Karpas-422 (cell line): ENCODE measurements around the gene PRPH. TPM values are rescaled to one million over a fixed set of nuclear protein-coding genes. Genes with fewer than 3 reads are reported as not detected.
"Not testable (repeated sequence)": the region's sequence is repeated elsewhere in the genome, so short reads cannot be mapped to it uniquely, and the experiment has no call there.

ENCODE experiments used
- DNase-seq: peaks from one replicate; pipeline ENCODE4 v3.0.0-alpha.2; 2015
- H2AFZ ChIP-seq: fragments of 200-600 bp; sonication (generic); 2 replicates; pipeline ENCODE4 v1.6.1; 2014; ENCODE audit warnings: antibody characterized with exemption, low read length, mixed read lengths
- H3K27ac ChIP-seq: fragments of 200-600 bp; sonication (generic); 2 replicates; pipeline ENCODE4 v1.5.1; 2014; ENCODE audit warnings: mild to moderate bottlenecking, low read length, moderate library complexity
- H3K27me3 ChIP-seq: fragments of 200-600 bp; sonication (generic); 2 replicates; pipeline ENCODE4 v1.6.1; 2014; ENCODE audit warnings: low read length, mixed read lengths
- H3K36me3 ChIP-seq: fragments of 200-600 bp; sonication (generic); 2 replicates; pipeline ENCODE4 v1.6.1; 2014; ENCODE audit warnings: low read length, mixed read lengths; ENCODE audit not compliant: insufficient read depth
- H3K4me1 ChIP-seq: fragments of 200-600 bp; sonication (generic); 2 replicates; pipeline ENCODE4 v1.6.1; 2014; ENCODE audit warnings: mild to moderate bottlenecking, low read length, mixed read lengths
- H3K4me2 ChIP-seq: fragments of 200-600 bp; sonication (generic); 2 replicates; pipeline ENCODE4 v1.6.1; 2014; ENCODE audit warnings: low read length, low read depth, mild to moderate bottlenecking; ENCODE audit not compliant: poor library complexity, severe bottlenecking
- H3K4me3 ChIP-seq: fragments of 200-600 bp; sonication (generic); 2 replicates; pipeline ENCODE4 v1.5.1; 2014; ENCODE audit warnings: mild to moderate bottlenecking, antibody characterized with exemption, low read length, mixed read lengths
- H3K79me2 ChIP-seq: fragments of 200-600 bp; sonication (generic); 2 replicates; pipeline ENCODE4 v1.6.1; 2014; ENCODE audit warnings: mild to moderate bottlenecking, low read length, mixed read lengths
- H3K9ac ChIP-seq: fragments of 200-600 bp; sonication (generic); 2 replicates; pipeline ENCODE4 v1.6.0; 2014; ENCODE audit warnings: low read length
- H3K9me2 ChIP-seq: fragments of 200-600 bp; sonication (generic), shearing (Covaris generic); replicated peaks from 2 replicates; pipeline ENCODE4 v1.6.0; 2014; ENCODE audit warnings: mild to moderate bottlenecking, low read length, moderate library complexity; ENCODE audit not compliant: insufficient read depth
- H3K9me3 ChIP-seq: fragments of 300-700, 200-600 bp; sonication (generic); 2 replicates; pipeline ENCODE4 v1.6.1; 2014; ENCODE audit warnings: low read length, mixed read lengths
- H4K20me1 ChIP-seq: fragments of 200-600 bp; sonication (generic); 2 replicates; pipeline ENCODE4 v1.6.1; 2014; ENCODE audit warnings: mild to moderate bottlenecking, antibody characterized with exemption, low read length, low read depth; ENCODE audit not compliant: insufficient read depth
- total RNA-seq: library from RNA; depleted of rRNA; stranded (reverse); fragments of >200 nt; shearing (Covaris generic); gene quantifications from 2 replicates; pipeline ENCODE4 v1.2.3, GENCODE V29; 2014; ENCODE audit warnings: low replicate concordance

PRPH gene
- total RNA-seq, 1 experiment from 2014 or later: 0.52 TPM

GRCh38 chr12:49273726-49274395 is 21.1 kb upstream of the PRPH start:
- no peak overlapping the region for H3K4me2 ChIP-seq
- H3K79me2 ChIP-seq: peaks cover under 1% of the 10 kb centered on the region; the same call in 1 of the 2 replicates
- H3K27ac ChIP-seq: no peak overlapping the region
- no peaks in the 10 kb centered on the region for H3K4me1 ChIP-seq
- no peak for DNase-seq
- H4K20me1 ChIP-seq: peaks cover under 1% of the 10 kb centered on the region; the same call in 1 of the 2 replicates
- no peaks in the 10 kb centered on the region for H3K9me2 ChIP-seq
- peaks cover 6% of the 10 kb centered on the region; the same call in 1 of the 2 replicates for H3K36me3 ChIP-seq
- no peak overlapping the region for H3K9ac ChIP-seq
- no peak overlapping the region for H2AFZ ChIP-seq
- no peak overlapping the region for H3K4me3 ChIP-seq
- no peaks in the 10 kb centered on the region for H3K9me3 ChIP-seq
- H3K27me3 ChIP-seq: no peaks in the 10 kb centered on the region

- no peaks in the 10 kb centered on the region for H3K9me3 ChIP-seq
- no peak overlapping the region for H3K4me2 ChIP-seq
- no peaks in the 10 kb centered on the region; the same call in 1 of the 2 replicates for H4K20me1 ChIP-seq
- H3K27me3 ChIP-seq: no peaks in the 10 kb centered on the region
- DNase-seq: no peak
- H3K4me1 ChIP-seq: no peaks in the 10 kb centered on the region
- no peak overlapping the region for H3K27ac ChIP-seq
- no peak overlapping the region for H3K4me3 ChIP-seq
- no peak overlapping the region for H2AFZ ChIP-seq
- peaks cover 5% of the 10 kb centered on the region; the same call in 1 of the 2 replicates for H3K36me3 ChIP-seq
- no peaks in the 10 kb centered on the region for H3K79me2 ChIP-seq
- H3K9ac ChIP-seq: no peak overlapping the region
- no peaks in the 10 kb centered on the region for H3K9me2 ChIP-seq
These were observed 20.4 kb upstream of the PRPH start for GRCh38 chr12:49274396-49275069.

- H3K27me3 ChIP-seq: no peaks in the 10 kb centered on the region
- H4K20me1 ChIP-seq: no peaks in the 10 kb centered on the region; the same call in 1 of the 2 replicates
- no peak overlapping the region for H3K4me3 ChIP-seq
- H2AFZ ChIP-seq: no peak overlapping the region
- no peaks in the 10 kb centered on the region for H3K9me3 ChIP-seq
- H3K9ac ChIP-seq: no peak overlapping the region
- H3K27ac ChIP-seq: no peak overlapping the region
- peaks cover 7% of the 10 kb centered on the region; the same call in 1 of the 2 replicates for H3K4me1 ChIP-seq
- no peaks in the 10 kb centered on the region; the same call in 1 of the 2 replicates for H3K36me3 ChIP-seq
- no peaks in the 10 kb centered on the region for H3K79me2 ChIP-seq
- no peak for DNase-seq
- no peaks in the 10 kb centered on the region for H3K9me2 ChIP-seq
- H3K4me2 ChIP-seq: no peak overlapping the region
These were observed 18.4 kb upstream of the PRPH start for GRCh38 chr12:49276304-49277290.

- no peaks in the 10 kb centered on the region for H3K36me3 ChIP-seq
These were observed 17.5 kb upstream of the PRPH start for GRCh38 chr12:49277466-49277865.

GRCh38 chr12:49279706-49280159 is 15.2 kb upstream of the PRPH start:
- Histone ChIP-seq H3K4me3 (no peak overlapping the region), H3K9me2 (no peaks in the 10 kb centered on the region), H3K4me2 (no peak overlapping the region), H4K20me1 (no peaks in the 10 kb centered on the region), H3K27ac (no peak overlapping the region), H3K9me3 (no peaks in the 10 kb centered on the region), H3K27me3 (no peaks in the 10 kb centered on the region), H3K9ac (no peak overlapping the region), H3K36me3 (no peaks in the 10 kb centered on the region), H3K79me2 (no peaks in the 10 kb centered on the region), H2AFZ (no peak overlapping the region; the same call in 1 of the 2 replicates), H3K4me1 (peaks cover 7% of the 10 kb centered on the region; the same call in 1 of the 2 replicates)
- no peak for DNase-seq

More at GRCh38 chr12:49277466-49277865, 17.5 kb upstream of the PRPH start:
- Histone ChIP-seq H3K4me1 (peaks cover 7% of the 10 kb centered on the region; the same call in 1 of the 2 replicates), H3K4me3 (no peak overlapping the region), H3K9ac (no peak overlapping the region), H4K20me1 (no peaks in the 10 kb centered on the region), H3K4me2 (no peak overlapping the region), H2AFZ (no peak overlapping the region), H3K27ac (no peak overlapping the region), H3K9me2 (no peaks in the 10 kb centered on the region), H3K9me3 (no peaks in the 10 kb centered on the region), H3K27me3 (no peaks in the 10 kb centered on the region), H3K79me2 (no peaks in the 10 kb centered on the region)
- DNase-seq: no peak

GRCh38 chr12:49280545-49280944 is 14.4 kb upstream of the PRPH start:
- not testable (repeated sequence) for DNase-seq, H3K36me3 ChIP-seq, H3K4me2 ChIP-seq, H3K4me1 ChIP-seq, H3K79me2 ChIP-seq, H2AFZ ChIP-seq, H3K9me3 ChIP-seq, H4K20me1 ChIP-seq, H3K9me2 ChIP-seq, H3K9ac ChIP-seq, H3K4me3 ChIP-seq, H3K27ac ChIP-seq, H3K27me3 ChIP-seq

- Histone ChIP-seq H3K36me3 (no peaks in the 10 kb centered on the region), H3K9me2 (no peaks in the 10 kb centered on the region), H2AFZ (no peak overlapping the region), H4K20me1 (no peaks in the 10 kb centered on the region), H3K79me2 (no peaks in the 10 kb centered on the region), H3K9ac (no peak overlapping the region), H3K9me3 (no peaks in the 10 kb centered on the region), H3K27ac (no peak overlapping the region), H3K4me2 (no peak overlapping the region), H3K4me3 (no peak overlapping the region), H3K4me1 (peaks cover 7% of the 10 kb centered on the region; the same call in 1 of the 2 replicates), H3K27me3 (no peaks in the 10 kb centered on the region)
- no peak for DNase-seq
These were observed 12.6 kb upstream of the PRPH start for GRCh38 chr12:49282302-49282701.
